Neural progenitor cell (in vitro differentiated cells): ENCODE data around the gene BPIFB4. TPM values are rescaled to one million over a fixed set of nuclear protein-coding genes. Genes with fewer than 3 reads are reported as not detected.

ENCODE experiments used
- DNase-seq: peaks from one replicate; pipeline ENCODE4 v3.0.0-alpha.2; 2016; ENCODE audit warnings: low spot score
- H2AFZ ChIP-seq: fragments of 200-600 bp; sonication (generic); replicated peaks from 2 replicates; pipeline ENCODE4 v1.6.1; 2016; ENCODE audit warnings: antibody characterized with exemption
- H3F3A ChIP-seq: fragments of 200-600 bp; sonication (generic); 2 replicates; pipeline ENCODE4 v1.6.1; 2016; ENCODE audit warnings: antibody characterized with exemption, low read depth
- H3K27ac ChIP-seq: fragments of 200-600 bp; sonication (generic); 2 replicates; pipeline ENCODE4 v1.5.1; 2016; ENCODE audit warnings: mild to moderate bottlenecking
- H3K27me3 ChIP-seq: fragments of 200-600 bp; sonication (generic); 2 replicates; pipeline ENCODE4 v1.6.1; 2016; ENCODE audit warnings: mild to moderate bottlenecking, moderate library complexity
- H3K36me3 ChIP-seq: fragments of 200-600 bp; sonication (generic); 2 replicates; pipeline ENCODE4 v1.5.1; 2016
- H3K4me1 ChIP-seq: fragments of 200-600 bp; sonication (generic); 2 replicates; pipeline ENCODE4 v1.6.1; 2016; ENCODE audit warnings: mixed run types
- H3K4me2 ChIP-seq: fragments of 200-600 bp; sonication (generic); 2 replicates; pipeline ENCODE4 v1.6.1; 2016
- H3K4me3 ChIP-seq: fragments of 200-600 bp; sonication (generic); 2 replicates; pipeline ENCODE4 v1.5.1; 2016
- H3K79me2 ChIP-seq: fragments of 200-600 bp; sonication (generic); 2 replicates; pipeline ENCODE4 v1.6.1; 2016; ENCODE audit warnings: low read depth
- H3K9ac ChIP-seq: fragments of 200-600 bp; sonication (generic); 2 replicates; pipeline ENCODE4 v1.6.1; 2016
- H3K9me3 ChIP-seq: fragments of 200-600 bp; sonication (generic); 2 replicates; pipeline ENCODE4 v1.5.1; 2016; ENCODE audit warnings: low read depth
- H4K20me1 ChIP-seq: fragments of 200-600 bp; sonication (generic); 2 replicates; pipeline ENCODE4 v1.6.1; 2016; ENCODE audit warnings: low read depth
- H3K27ac Mint-ChIP-seq: 3 replicates; pipeline ENCODE4 v1.8.0; 2021; ENCODE audit warnings: mixed read lengths
- H3K27me3 Mint-ChIP-seq: 2 replicates; pipeline ENCODE4 v1.8.0; 2022; ENCODE audit warnings: low read depth, mild to moderate bottlenecking, inconsistent platforms, moderate library complexity, mixed read lengths; ENCODE audit not compliant: insufficient read depth
- H3K36me3 Mint-ChIP-seq: 3 replicates; pipeline ENCODE4 v1.8.0; 2021; ENCODE audit warnings: mixed read lengths
- H3K4me1 Mint-ChIP-seq: 3 replicates; pipeline ENCODE4 v1.8.0; 2021; ENCODE audit warnings: mixed read lengths
- H3K4me3 Mint-ChIP-seq: 3 replicates; pipeline ENCODE4 v1.8.0; 2021; ENCODE audit warnings: mild to moderate bottlenecking, moderate library complexity, mixed read lengths
- H3K9me3 Mint-ChIP-seq: 3 replicates; pipeline ENCODE4 v1.8.0; 2020; ENCODE audit warnings: mixed read lengths
- EZH2 ChIP-seq: fragments of 200-600 bp; sonication (generic); IDR thresholded peaks from 2 replicates; pipeline ENCODE4 v1.6.1; 2017; ENCODE audit warnings: antibody characterized with exemption, mild to moderate bottlenecking, moderate library complexity
- EZH2phosphoT487 ChIP-seq: fragments of 200-600 bp; sonication (generic); IDR thresholded peaks from 2 replicates; pipeline ENCODE4 v1.6.1; 2017; ENCODE audit warnings: antibody characterized with exemption
- total RNA-seq: library from RNA; depleted of rRNA; stranded (reverse); fragments of >200 nt; gene quantifications from 2 replicates; pipeline ENCODE4 v1.2.3, GENCODE V29; 2015; ENCODE audit warnings: low replicate concordance
- TF ChIP-seq, protein P1 (sequence below): fragments of 200-600 bp; sonication (generic); IDR thresholded peaks from 2 replicates; pipeline ENCODE4 v1.5.1; 2017; ENCODE audit warnings: antibody characterized with exemption, mild to moderate bottlenecking

The BPIFB4 gene
- total RNA-seq, 1 donor from 2014 or later, result not detected

DNA sequence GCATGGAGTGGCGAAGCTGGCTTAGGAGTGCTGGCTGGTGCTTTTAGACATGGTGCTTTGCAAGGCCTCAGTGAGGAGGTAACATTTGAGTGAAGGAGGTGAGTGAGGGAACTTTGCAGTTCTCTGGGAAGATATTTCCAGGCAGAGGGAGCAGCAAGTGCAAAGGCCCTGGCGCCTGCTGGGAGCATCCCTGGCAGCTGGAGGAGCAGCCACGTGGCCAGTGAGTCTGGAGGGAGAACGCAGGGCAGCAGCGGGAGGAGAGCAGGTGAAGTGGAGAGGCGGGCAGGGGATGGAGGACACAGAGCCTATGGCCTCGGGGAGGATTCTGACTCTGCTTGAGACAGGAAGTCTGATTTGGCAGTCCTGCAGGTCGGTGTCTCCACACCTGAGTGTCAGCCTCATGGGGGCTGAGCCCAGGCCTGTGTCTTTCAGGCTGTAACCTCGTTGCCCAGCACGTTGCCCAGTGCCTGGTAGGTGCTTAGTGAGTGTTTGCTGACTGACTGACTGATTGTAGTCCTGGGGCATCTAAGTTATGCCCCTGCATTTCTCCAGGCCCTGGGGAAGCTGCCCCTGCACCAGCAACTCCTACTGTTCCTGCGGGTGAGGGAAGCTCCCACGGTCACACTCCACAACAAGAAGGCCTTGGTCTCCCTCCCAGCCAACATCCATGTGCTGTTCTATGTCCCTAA lies 11.0 kb upstream of the BPIFB4 start:
- no peaks in the 10 kb centered on the region for H3K9me3 Mint-ChIP-seq

DNA sequence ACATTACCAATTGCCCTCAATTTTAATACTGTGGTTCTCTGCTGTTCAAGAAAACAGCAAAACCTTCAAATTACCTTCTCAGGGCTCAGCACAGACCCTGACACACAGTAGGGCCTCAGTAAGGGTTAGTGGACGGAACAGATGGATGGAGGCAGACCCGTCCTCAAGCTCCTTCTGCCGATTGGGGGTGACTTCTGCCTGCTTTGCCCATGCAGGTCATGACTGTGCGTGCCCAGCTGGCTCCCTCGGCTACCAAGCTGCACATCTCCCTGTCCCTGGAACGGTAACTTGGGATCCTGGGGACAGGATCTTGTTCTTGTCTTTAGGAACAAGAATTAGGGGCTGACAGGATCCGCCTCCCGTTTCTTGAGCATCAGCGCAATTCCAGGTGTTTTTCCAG lies 9.8 kb upstream of the BPIFB4 start:
- no peak overlapping the region for H3K27ac ChIP-seq
- H3F3A ChIP-seq, result no peaks in the 10 kb centered on the region
- no peaks in the 10 kb centered on the region for H3K27me3 ChIP-seq
- no peaks in the 10 kb centered on the region for H3K9me3 ChIP-seq
- DNase-seq, result no peak
- H3K9ac ChIP-seq, result no peak overlapping the region
- H3K4me3 ChIP-seq, result no peak overlapping the region
- peaks cover 2% of the 10 kb centered on the region for H3K27me3 Mint-ChIP-seq
- peak overlapping the region; percentile 40 for H3K27ac Mint-ChIP-seq
- no peaks in the 10 kb centered on the region for H4K20me1 ChIP-seq
- H3K4me1 ChIP-seq, result no peaks in the 10 kb centered on the region
- H3K36me3 ChIP-seq, result no peaks in the 10 kb centered on the region
- H3K4me2 ChIP-seq, result no peak overlapping the region
- TF ChIP-seq EZH2phosphoT487 (no peak), EZH2 (no peak)
- TF ChIP-seq, protein P1, sequence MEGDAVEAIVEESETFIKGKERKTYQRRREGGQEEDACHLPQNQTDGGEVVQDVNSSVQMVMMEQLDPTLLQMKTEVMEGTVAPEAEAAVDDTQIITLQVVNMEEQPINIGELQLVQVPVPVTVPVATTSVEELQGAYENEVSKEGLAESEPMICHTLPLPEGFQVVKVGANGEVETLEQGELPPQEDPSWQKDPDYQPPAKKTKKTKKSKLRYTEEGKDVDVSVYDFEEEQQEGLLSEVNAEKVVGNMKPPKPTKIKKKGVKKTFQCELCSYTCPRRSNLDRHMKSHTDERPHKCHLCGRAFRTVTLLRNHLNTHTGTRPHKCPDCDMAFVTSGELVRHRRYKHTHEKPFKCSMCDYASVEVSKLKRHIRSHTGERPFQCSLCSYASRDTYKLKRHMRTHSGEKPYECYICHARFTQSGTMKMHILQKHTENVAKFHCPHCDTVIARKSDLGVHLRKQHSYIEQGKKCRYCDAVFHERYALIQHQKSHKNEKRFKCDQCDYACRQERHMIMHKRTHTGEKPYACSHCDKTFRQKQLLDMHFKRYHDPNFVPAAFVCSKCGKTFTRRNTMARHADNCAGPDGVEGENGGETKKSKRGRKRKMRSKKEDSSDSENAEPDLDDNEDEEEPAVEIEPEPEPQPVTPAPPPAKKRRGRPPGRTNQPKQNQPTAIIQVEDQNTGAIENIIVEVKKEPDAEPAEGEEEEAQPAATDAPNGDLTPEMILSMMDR, result no peak
- peak overlapping the region; percentile 37 for H3K4me3 Mint-ChIP-seq
- no peaks in the 10 kb centered on the region for H3K36me3 Mint-ChIP-seq
- H2AFZ ChIP-seq, result no peak overlapping the region
- no peaks in the 10 kb centered on the region for H3K9me3 Mint-ChIP-seq
- no peaks in the 10 kb centered on the region for H3K79me2 ChIP-seq
- H3K4me1 Mint-ChIP-seq, result no peaks in the 10 kb centered on the region

More for the DNA sequence above, 11.0 kb upstream of the BPIFB4 start:
- Mint-ChIP-seq H3K27me3 (peaks cover 2% of the 10 kb centered on the region), H3K36me3 (no peaks in the 10 kb centered on the region), H3K27ac (peak overlapping the region; percentile 35), H3K4me3 (no peak overlapping the region), H3K4me1 (peaks cover 1% of the 10 kb centered on the region)
- Histone ChIP-seq H3K27ac (no peak overlapping the region), H3F3A (no peaks in the 10 kb centered on the region), H3K9me3 (no peaks in the 10 kb centered on the region), H3K4me2 (no peak overlapping the region), H4K20me1 (no peaks in the 10 kb centered on the region), H3K4me3 (no peak overlapping the region), H2AFZ (no peak overlapping the region), H3K4me1 (no peaks in the 10 kb centered on the region), H3K79me2 (no peaks in the 10 kb centered on the region), H3K27me3 (no peaks in the 10 kb centered on the region), H3K9ac (no peak overlapping the region), H3K36me3 (no peaks in the 10 kb centered on the region)
- no peak for DNase-seq
- TF ChIP-seq EZH2phosphoT487 (no peak), EZH2 (no peak)
- TF ChIP-seq, protein P1, result no peak

DNA sequence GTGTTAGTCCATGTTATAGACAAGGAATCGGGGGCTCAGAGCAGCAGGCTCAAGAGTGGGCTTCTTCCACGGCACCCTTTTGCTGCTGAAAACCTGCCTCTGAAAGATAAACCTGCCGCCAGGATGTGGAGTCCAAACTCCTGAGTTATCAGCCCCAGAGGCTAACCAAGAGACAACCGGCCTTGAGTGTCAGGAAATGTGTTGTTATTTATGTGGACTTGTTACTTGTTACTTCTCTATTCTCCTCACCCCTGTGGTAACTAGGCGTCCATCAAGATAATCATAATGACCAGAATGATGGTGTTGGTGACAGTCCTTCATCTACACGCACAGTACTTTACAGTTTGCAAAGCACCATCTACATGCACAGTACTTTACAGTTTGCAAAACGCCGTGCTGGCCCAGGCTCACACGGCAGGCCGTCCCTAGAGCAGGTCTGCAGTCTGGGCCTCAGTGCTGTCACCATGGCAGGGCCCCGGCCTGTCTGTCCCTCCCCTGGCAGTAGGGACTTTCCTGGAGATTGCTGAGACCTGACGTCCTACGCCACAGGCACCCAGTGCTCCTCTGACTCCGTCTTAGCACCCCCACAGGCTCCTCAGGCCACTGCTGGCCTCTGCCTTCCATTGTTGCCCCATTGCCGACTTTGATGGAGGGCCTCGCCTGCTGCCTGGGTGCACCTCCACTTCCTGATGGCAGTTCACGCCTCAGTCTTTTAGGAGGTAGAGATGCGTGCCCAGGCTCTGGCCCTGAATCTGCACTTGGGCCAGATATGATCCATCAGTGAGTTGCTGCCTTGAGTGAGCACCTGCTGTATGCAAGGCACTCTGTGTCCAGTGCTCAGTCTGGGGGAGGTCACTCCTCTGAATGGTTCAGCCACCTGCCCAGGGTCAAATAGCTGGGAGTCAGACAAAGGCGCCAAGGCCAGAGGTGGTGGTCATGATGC lies 9.1 kb upstream of the BPIFB4 start:
- no peaks in the 10 kb centered on the region for H3K79me2 ChIP-seq
- H3F3A ChIP-seq, result no peaks in the 10 kb centered on the region
- H3K9ac ChIP-seq, result no peak overlapping the region
- no peak overlapping the region for H3K4me2 ChIP-seq
- no peak overlapping the region for H2AFZ ChIP-seq
- H3K27me3 Mint-ChIP-seq, result peaks cover 2% of the 10 kb centered on the region
- no peak overlapping the region for H3K27ac Mint-ChIP-seq
- no peaks in the 10 kb centered on the region for H3K36me3 Mint-ChIP-seq
- no peak overlapping the region for H3K27ac ChIP-seq
- TF ChIP-seq, protein P1, result no peak
- no peak for TF ChIP-seq EZH2phosphoT487
- TF ChIP-seq EZH2, result no peak
- H3K36me3 ChIP-seq, result no peaks in the 10 kb centered on the region
- no peaks in the 10 kb centered on the region for H3K27me3 ChIP-seq
- no peak overlapping the region for H3K4me3 Mint-ChIP-seq
- no peaks in the 10 kb centered on the region for H3K9me3 ChIP-seq
- H4K20me1 ChIP-seq, result no peaks in the 10 kb centered on the region
- no peaks in the 10 kb centered on the region for H3K9me3 Mint-ChIP-seq
- no peaks in the 10 kb centered on the region for H3K4me1 Mint-ChIP-seq
- no peaks in the 10 kb centered on the region for H3K4me1 ChIP-seq
- no peak overlapping the region for H3K4me3 ChIP-seq
- DNase-seq, result no peak
